CD4-positive, alpha-beta T cell treated with Interleukin-15 for 4 hours (primary cell): ENCODE results near the gene EPHA6.
"Not testable (repeated sequence)": the region's sequence is repeated elsewhere in the genome, so short reads cannot be mapped to it uniquely, and the experiment has no call there.

Experiments used
- DNase-seq: peaks from one replicate; pipeline ENCODE4 v3.0.0-alpha.2; 2020; ENCODE audit warnings: low spot score

The EPHA6 gene

DNA sequence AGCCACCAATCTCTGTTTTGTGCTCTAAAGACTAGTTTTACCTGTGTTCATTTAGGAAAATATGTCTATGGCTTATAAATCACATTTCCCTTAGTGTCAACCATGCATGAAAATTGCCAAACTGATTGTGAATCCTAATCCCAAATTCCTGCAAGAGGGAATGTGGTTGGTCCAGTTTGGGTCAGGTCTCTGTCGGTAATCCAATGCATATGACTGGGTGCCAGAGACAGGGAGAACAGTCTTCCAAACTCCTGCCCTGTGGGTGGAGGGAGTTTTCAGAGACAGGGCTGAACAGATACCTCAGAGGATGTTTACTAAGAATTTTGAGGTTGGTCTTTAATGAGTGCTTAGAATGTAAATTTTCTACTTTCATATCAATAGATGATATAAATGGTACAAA is 649.6 kb downstream of the EPHA6 start:
- no peak for DNase-seq

DNA sequence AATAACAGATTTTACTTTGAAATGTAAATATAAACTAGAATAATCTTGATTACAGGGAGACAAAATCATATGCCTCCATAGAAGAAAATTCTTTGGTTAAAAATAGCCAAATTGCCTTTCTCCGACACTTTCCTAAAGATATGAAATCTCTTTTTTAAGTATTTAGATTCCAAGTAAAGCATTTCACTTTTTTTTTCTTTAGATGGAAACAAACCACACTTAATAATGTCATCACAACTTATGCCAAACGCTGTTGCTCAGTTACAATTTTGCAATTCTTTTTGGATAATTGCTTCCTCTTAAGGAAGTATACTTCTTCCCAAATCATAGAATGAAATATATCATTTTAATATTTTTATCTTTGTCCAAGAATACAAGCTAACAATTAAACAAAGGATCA is 656.1 kb downstream of the EPHA6 start:
- DNase-seq: no peak

DNA sequence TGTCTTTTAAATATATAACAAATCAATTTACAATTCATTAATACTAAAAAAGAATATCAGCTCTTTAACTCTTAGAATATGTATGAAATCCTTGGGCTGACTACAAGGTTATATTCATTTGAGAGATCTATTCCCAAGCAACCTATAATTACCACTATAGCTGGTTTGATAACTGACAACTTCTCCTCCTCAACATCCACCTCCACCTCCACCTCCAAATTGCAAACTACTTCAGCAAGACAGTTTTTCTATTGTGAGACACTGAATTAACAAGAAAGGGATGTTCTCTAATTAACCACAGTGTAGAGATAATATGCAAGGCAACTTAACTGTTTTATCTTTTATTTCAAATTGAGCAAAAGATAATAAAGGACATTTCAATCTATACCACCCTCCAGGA is 665.3 kb downstream of the EPHA6 start:
- no peak for DNase-seq

DNA sequence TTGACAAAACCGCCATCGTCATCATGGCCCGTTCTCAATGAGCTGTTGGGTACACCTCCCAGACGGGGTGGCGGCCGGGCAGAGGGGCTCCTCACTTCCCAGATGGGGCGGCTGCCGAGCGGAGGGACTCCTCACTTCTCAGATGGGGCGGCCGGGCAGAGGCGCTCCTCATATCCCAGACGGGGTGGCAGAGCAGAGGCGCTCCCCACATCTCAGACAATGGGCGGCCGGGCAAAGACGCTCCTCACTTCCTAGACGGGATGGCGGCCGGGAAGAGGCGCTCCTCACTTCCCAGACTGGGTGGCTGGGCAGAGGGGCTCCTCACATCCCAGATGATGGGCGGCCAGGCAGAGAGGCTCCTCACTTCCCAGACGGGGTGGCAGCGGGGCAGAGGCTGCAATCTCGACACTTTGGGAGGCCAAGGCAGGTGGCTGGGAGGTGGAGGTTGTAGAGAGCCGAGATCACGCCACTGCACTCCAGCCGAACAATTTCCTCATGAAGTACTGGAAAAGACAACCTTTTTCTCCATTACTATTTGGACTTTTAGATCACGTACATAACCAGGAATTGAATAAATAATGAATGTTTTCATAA is 666.4 kb downstream of the EPHA6 start:
- DNase-seq: not testable (repeated sequence)

DNA sequence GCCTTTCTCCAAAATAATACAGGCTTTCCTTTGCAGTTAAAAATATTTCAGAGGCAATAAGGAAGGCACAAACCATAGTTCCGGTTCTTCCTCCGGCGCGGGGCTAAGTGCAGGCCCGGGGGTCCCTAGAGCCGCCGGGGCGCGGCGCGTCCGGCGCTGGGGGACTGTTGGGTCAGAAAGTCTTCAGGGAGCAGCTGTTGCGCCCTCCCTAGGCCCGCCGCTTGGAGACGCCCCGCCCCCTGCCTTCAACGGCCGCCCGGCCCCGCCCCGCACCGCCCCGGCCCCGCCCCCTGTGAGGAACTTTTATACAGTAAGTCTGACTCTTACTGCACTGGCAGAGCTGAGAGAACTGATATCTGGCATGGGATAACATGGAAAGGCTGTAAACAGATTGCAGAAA is 667.0 kb downstream of the EPHA6 start:
- DNase-seq: no peak

DNA sequence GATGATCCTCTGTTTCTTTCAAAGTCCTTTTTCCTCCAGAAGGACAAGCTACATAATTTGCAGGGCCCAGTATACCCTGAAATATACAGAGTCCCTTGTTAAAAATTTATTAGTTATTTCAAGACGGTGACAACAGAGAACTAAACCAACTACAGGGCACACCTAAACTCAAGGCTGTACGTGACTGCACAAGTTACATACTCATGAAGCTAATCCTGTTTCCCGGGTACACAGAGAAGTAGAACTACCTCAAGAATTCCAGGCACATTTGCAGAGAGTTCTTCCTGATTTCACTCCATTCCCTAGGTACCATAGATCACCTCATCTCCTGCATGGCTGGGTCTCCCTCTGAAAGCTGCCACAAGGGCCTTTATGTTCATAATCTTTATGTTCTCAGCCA is 670.8 kb downstream of the EPHA6 start:
- no peak for DNase-seq

DNA sequence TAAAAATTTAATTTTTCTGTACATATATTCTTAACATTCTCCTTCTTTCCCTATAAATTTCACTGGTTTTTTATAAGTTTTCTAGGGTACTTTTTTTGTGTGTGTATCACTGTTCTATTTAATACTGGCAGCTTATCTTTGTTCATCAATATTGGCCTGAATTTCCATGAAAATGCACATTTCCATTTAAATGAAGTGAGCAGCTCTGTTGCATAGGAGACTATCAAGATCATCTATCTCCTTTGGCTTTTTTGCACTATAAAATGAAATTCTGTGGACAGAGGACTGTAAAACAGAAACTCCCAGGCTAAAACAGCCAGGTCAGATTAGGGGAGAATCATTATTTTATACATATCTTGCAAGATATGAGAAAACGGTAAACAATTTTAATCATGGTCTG is 673.2 kb downstream of the EPHA6 start:
- DNase-seq: no peak

DNA sequence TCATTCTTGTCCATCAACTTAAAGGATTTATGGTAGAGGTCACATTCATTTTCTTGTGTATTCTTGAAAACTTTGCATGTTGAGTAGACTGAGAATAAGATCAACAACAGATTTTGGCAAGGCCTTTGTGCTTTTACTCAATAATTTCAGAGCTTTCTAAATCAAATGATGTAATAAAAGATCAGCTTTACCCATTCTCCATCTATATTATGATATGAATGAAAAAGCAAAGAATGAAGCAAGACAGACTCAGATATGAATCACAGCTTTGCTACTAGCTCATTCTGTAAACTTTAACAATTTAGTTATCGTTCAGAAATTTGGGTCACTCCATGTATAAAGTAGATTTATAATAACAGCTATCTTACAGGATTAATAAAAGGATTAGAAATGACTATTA is 674.3 kb downstream of the EPHA6 start:
- no peak for DNase-seq

DNA sequence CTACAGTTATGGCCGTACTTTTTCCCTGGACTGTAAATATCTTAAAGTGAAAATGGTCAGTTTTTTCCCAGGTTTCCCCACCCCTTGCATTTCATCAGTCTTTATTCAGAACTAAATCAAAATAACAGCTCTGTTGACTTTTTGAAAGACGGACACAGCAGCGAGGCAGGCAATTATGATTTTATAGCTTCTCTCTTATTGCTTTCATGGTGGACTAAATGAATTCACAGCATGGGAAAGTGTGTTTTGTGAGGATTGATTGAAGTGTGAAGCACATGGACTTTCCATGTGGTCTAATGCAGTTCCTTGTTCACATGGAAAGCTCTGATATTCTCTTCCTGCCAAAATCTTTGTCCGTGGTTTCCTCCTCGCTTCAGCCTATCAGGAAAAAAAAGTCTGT is 681.5 kb downstream of the EPHA6 start:
- no peak for DNase-seq

DNA sequence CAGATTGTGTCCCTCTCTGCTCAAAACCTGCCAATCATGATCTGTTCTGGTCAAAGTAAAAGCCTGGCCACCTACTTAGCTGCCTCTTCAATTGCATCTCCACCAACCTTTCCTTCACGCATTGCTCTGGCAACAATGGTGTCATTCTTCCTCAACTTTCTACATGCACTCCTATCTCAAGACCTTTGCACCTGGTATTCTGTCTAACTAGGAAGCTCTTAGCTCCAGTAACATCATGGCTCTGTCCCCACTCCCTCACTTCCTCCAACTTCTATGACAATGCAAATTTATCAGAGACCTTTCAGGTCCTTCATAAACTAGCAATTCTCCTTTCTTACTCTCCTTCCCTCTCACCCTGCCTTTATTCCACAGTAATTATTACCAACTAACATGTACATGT is 682.7 kb downstream of the EPHA6 start:
- no peak for DNase-seq

DNA sequence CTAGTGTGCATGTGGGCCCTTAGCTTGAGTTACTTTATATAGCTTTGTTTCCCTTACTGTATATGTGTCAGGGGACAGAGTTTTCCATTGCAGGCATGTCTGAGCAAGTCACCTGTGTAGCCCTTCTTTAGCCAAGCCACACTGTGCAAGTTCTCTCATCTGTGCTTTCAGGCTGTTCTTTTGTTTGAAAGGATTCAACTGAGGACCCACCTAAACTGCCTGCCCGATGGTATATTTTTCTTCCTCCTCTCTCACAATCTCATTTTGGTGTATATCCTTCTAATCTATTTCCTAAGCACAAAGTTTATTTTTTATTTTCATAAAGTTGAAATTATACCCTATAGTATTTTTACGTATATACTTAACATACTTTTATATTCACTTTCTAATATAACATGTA is 690.1 kb downstream of the EPHA6 start:
- no peak for DNase-seq

DNA sequence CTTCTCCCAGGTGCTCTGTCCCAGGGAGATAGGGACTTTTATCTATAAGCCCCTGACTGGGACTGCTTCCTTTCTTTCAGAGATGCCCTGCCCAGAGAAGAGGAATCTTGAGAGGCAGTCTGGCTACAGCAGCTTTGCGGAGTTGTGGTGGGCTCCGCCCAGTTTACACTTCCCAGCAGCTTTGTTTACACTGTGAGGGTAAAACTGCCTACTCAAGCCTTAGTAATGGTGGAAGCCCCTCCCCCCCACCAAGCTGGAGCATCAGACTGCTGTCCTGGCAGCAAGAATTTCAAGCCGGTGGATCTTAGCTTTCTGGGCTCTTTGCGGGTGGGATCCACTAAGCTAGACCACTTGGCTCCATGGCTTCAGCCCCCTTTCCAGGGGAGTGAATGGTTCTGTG is 696.4 kb downstream of the EPHA6 start:
- DNase-seq: no peak

DNA sequence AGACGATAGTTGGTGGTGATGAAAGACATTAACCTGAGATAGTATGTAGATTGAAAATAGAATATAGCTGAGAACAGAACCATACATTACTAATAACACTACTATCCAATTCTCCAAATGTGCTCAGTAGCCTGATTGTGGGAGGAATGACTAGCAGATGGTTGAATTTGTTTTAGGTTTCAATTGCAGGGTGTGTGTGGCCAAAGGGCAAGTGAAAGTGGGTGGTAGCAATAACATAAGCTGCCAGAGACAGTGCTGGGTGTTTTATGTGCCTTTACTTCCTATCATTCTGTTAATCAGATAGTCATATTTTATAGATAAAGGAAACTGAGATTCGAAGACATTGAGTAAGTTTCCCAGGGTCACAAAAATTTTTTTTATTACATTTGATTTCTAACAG is 700.7 kb downstream of the EPHA6 start:
- no peak for DNase-seq

DNA sequence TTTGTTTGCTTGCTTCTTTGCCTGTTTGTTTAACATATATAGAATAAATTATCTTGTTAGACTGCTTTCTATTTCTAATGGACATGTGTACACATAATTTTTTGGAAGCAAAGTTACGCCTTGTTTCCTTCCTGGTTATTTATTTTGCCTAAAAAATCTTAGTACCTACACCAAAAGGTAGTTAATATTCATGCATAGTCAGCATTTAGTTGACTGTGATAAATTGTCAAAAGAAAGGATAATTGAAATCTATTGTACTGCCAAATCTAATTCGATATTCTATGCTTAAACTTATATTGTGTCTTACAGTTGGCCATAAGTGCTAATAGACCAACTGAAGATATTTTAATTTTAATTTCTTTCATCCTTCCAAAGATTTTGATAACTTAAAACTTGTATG is 716.3 kb downstream of the EPHA6 start:
- no peak for DNase-seq

DNA sequence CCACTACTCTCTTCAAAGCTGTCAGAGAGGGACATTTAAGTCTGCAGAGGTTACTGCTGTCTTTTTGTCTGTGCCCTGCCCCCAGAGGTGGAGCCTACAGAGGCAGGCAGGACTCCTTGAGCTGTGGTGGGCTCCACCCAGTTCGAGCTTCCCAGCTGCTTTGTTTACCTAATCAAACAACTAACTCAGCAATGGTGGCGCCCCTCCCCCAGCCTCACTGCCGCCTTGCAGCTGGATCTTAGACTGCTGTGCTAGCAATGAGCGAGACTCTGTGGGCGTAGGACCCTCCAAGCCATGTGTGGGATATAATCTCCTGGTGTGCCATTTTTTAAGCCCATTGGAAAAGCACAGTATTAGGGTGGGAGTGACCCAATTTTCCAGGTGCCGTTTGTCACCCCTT is 733.2 kb downstream of the EPHA6 start:
- DNase-seq: not testable (repeated sequence)

DNA sequence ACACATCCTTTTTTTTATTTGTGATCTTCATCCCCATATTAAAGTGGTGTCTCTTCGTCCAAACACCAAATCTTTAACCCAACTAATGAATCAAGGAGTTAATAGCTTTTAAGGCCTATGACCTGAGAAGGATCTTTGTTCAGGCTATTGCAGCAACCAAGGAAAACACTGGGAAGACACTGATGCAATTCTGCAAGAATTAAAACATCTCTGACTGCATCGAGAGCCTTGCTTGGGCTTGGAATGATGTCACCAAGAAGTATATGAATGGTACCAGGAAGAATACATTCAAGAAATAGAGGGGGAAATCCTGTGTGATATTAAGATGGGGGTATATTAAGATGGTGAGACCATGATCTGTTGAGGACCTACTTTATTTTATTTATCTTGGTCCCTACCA is 736.0 kb downstream of the EPHA6 start:
- no peak for DNase-seq

DNA sequence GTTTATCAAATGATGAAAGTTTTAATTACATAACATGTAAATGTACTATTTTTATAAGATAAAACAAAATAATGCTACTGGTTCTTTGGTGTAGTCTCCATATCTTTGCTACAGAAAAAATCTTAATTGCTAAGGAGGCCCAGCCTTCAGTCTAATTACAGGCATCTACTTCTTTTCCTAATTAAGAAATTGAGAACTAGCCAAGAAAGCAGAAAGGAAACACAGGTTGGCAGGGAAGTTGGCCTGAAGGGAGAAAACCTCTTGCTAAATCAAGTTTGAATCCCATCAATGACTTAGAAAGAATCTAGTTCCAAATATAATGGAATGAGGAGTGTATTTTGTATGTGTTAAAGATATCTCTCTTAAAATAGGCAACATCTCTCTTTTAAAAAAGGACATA is 737.8 kb downstream of the EPHA6 start:
- no peak for DNase-seq

DNA sequence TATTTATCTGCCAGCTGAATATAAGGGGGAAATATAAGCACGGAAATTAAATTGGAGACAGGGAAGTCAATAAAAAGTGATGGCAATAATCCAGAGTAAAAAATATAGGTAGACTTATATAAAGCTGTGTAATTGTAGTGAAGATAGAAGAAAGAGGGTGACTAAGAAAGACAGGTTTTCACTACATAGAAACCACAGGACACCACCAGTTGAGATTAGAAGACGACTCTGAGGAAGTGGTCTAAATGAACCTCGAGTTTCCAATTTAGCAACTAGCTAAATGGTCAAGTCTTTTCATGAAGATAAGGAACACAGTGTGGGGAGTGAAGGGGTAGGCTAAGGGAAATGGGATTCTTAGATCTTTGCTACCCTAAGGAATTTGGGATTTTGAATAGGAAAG is 761.3 kb downstream of the EPHA6 start:
- no peak for DNase-seq

DNA sequence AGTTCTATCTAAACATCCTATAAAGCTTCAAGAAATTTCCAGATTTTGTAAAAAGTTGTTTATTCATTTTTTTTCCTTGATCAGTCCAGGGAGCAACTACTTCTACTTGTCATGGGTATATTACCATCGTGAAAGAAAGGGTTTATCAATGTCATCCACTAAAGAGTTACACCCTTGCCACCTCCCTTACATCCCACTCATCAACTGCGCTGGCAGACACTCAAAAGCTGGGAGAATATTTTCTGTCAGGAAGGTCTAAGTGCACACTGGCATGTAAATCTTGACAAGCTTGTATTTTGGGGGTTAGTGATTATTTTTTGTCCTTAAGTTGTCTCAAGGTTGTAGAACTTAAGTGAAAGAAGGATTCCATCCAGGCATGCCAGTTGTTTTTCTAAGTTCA is 761.8 kb downstream of the EPHA6 start:
- no peak for DNase-seq

DNA sequence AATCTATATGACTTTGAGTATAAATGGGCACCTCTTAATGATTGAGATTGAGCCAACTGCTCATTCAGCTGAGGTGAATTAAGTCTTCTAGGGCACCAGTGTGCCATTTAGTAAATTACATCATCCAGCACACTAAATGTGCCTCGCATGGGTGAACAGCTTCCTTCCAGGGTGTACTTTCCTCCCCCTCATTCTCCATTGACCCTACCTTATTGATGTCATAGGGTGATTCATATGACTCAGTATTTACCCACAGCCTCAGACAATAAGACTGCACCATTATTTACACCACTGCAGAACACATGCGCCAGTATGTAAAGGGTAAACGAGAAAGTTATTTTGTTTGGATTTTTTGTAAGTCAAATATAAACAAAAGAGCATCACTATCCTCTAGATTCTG is 765.0 kb downstream of the EPHA6 start:
- no peak for DNase-seq

DNA sequence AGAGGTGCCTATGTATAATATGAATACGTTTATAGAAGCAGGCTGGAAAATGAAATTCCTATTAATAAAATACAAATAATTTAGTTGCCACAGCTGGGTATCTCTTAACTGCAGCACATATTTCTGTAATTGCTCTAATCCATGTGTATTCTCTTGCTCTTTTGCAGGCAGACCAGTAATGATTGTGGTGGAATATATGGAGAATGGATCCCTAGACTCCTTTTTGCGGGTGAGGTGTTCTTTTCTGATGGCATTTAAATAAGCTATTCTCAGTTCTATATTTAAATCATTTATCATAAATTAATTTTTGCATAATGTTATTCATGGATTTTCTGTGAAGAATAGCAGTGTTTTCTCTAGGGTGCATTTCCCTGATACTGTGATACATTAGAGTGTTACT is 796.2 kb downstream of the EPHA6 start:
- no peak for DNase-seq

DNA sequence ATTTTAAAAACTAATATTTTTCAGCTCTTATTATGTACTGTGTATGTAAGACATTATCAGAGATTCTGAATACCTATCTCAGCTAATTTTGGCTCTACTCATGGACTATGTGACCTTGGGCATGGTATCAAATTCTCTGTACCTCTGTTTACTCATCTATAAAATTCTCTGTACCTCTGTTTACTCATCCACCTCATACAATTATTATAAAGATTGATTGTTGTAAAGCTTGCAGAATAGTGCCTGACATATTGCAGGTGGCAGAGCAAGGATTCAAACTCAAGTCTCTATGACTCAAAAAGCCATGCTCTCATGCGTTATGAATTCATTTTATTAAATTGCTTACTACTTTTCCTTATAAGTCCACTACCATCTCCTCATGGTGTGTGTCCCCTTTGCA is 798.2 kb downstream of the EPHA6 start:
- DNase-seq: no peak

DNA sequence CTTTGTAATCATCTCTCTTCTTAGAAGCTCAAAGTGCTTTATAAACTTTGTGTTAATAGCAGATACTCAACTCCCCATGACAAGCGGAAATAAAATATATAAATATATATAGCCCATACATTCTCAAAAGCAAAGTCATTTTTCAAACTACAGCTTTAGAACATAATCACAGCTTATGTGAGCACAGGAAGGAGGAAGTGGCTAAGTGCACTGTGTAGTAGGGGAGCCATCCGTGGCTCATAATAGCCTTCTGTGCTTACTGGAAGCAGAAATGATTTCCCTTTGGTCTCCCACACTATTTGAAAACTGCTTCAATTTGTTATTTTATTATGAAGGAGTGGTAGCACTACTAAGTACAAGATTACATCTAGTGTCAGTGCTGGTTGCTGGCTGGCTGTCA is 798.7 kb downstream of the EPHA6 start:
- DNase-seq: no peak

DNA sequence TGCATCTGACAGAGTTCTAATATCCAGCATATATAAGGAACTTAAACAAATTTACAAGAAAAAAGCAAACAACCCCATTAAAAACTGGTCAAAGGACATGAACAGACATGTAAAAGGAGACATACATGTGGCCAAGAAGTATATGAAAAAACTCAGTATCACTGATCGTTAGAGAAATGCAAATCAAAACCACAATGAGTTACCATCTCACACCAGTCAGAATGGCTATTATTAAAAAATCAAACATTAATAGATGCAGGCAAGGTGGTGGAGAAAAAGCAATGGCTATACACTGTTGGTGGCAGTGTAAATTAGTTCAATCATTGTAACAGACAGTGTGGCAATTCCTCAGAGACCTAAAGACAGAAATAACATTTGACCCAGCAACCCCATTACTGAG is 806.1 kb downstream of the EPHA6 start:
- DNase-seq: not testable (repeated sequence)

DNA sequence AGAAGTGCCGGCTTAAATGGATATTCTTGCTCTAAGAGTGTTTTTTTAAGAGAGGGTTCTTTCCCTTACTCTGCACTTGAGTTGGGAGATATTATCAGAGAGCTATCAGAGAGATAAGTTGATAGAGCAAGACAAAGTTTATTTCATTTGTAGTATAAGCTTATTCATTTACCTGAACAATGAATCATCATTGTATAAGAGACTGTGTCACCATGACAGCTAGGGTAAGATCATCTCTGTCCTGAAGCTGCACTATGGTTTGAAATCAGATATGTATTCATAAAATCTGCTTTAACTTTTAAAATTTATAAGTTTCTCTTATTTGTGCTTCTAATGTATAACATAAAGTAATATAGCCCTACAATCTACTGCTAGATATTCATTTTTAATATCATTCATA is 822.1 kb downstream of the EPHA6 start:
- no peak for DNase-seq
